HG02884 (cell line): ENCODE data around the gene TRPM5.

Experiments
- ATAC-seq: cut with Tn5 transposase; IDR thresholded peaks from one replicate; pipeline ENCODE4 v1.9.1; 2021; ENCODE audit warnings: mild to moderate bottlenecking, moderate library complexity; ENCODE audit not compliant: unreplicated experiment

The TRPM5 gene

GRCh38 chr11:2459016-2459725 lies 14.9 kb upstream of the TRPM5 start:
- no peak for ATAC-seq

- ATAC-seq: no peak
Observed at GRCh38 chr11:2458321-2458720, 14.0 kb upstream of the TRPM5 start.

GRCh38 chr11:2453436-2453835 lies 9.1 kb upstream of the TRPM5 start:
- no peak for ATAC-seq

GRCh38 chr11:2452321-2453012 lies 8.2 kb upstream of the TRPM5 start:
- no peak for ATAC-seq

GRCh38 chr11:2451916-2452315 lies 7.6 kb upstream of the TRPM5 start:
- ATAC-seq: no peak

- no peak for ATAC-seq
Observed at GRCh38 chr11:2451336-2451735, 7.0 kb upstream of the TRPM5 start.

GRCh38 chr11:2450321-2451041 lies 6.2 kb upstream of the TRPM5 start:
- ATAC-seq: no peak

GRCh38 chr11:2449548-2450320 lies 5.4 kb upstream of the TRPM5 start:
- ATAC-seq: no peak

- ATAC-seq: no peak
Observed at GRCh38 chr11:2448661-2449547, 4.6 kb upstream of the TRPM5 start.

GRCh38 chr11:2447951-2448650 lies 3.8 kb upstream of the TRPM5 start:
- no peak for ATAC-seq

- no peak for ATAC-seq
Observed at GRCh38 chr11:2447253-2447950, 3.1 kb upstream of the TRPM5 start.

- ATAC-seq: no peak
Observed at GRCh38 chr11:2446590-2447252, 2.4 kb upstream of the TRPM5 start.

GRCh38 chr11:2445746-2446551 lies 1.6 kb upstream of the TRPM5 start:
- ATAC-seq: no peak

- ATAC-seq: no peak
Observed at GRCh38 chr11:2444821-2445745, 769 bp upstream of the TRPM5 start, which contains the start of gene KCNQ1. TSS of gene KCNQ1 (plus strand) at chr11:2445008. CDS start at chr11:2445099, 91 bp downstream.

- ATAC-seq: no peak
Observed at GRCh38 chr11:2443406-2443805, 908 bp downstream of the TRPM5 start.

- no peak for ATAC-seq
Observed at GRCh38 chr11:2442589-2442988, 1.7 kb downstream of the TRPM5 start.
